ENCODE measurements around the gene ZPBP2. TPM values are rescaled to one million over a fixed set of nuclear protein-coding genes. Genes with fewer than 3 reads are reported as not detected.

The ZPBP2 gene
- total RNA-seq = not detected in 2 replicates

GRCh38 chr17:39867880-39868553 lies at the start of gene ZPBP2:
TSS of gene ZPBP2 (plus strand) at chr17:39868202. CDS start at chr17:39868355, 153 bp downstream.

GRCh38 chr17:39863918-39864746 lies 3.9 kb upstream of the ZPBP2 start, which contains the start of gene IKZF3:
TSS of gene IKZF3 (minus strand) at chr17:39864312. CDS start at chr17:39864126, 186 bp downstream.

Other genes starting within 250 kb of the ZPBP2 start
- 0.13 TPM in 1 of 2 replicates, not detected in the other for gene PPP1R1B, start 241.2 kb upstream of the ZPBP2 start, total RNA-seq
- 69.4 and 80.1 TPM in 2 replicates for gene STARD3, start 231.1 kb upstream of the ZPBP2 start, total RNA-seq
- gene TCAP, start 202.9 kb upstream of the ZPBP2 start, total RNA-seq = 0.16 and 0.25 TPM in 2 replicates
- gene PNMT, start 199.7 kb upstream of the ZPBP2 start, total RNA-seq = 1.4 TPM in 1 of 2 replicates, not detected in the other
- gene PGAP3, start 180.1 kb upstream of the ZPBP2 start, total RNA-seq = 4.9 and 20.9 TPM in 2 replicates
- gene ERBB2, start 168.1 kb upstream of the ZPBP2 start, total RNA-seq = 45.1 and 86.2 TPM in 2 replicates
- 40.1 and 55.7 TPM in 2 replicates for gene MIEN1, start 137.7 kb upstream of the ZPBP2 start, total RNA-seq
- 11.4 and 31.8 TPM in 2 replicates for gene GRB7, start 130.3 kb upstream of the ZPBP2 start, total RNA-seq
- gene IKZF3, start 3.9 kb upstream of the ZPBP2 start, total RNA-seq = not detected in 2 replicates
- gene GSDMB, start 50.4 kb downstream of the ZPBP2 start, total RNA-seq = 0.65 and 1.1 TPM in 2 replicates
- gene ORMDL3, start 59.4 kb downstream of the ZPBP2 start, total RNA-seq = 34.9 and 39.0 TPM in 2 replicates
- 0.13 TPM in 1 of 2 replicates, not detected in the other for gene LRRC3C, start 59.5 kb downstream of the ZPBP2 start, total RNA-seq
- gene GSDMA, start 94.8 kb downstream of the ZPBP2 start, total RNA-seq = not detected in 2 replicates
- 120 and 196 TPM in 2 replicates for gene PSMD3, start 112.6 kb downstream of the ZPBP2 start, total RNA-seq
- gene CSF3, start 147.2 kb downstream of the ZPBP2 start, total RNA-seq = not detected in 2 replicates
- 93.0 and 95.7 TPM in 2 replicates for gene MED24, start 186.2 kb downstream of the ZPBP2 start, total RNA-seq
- gene THRA, start 194.8 kb downstream of the ZPBP2 start, total RNA-seq = 9.5 and 27.9 TPM in 2 replicates
- gene NR1D1, start 232.4 kb downstream of the ZPBP2 start, total RNA-seq = 2.1 and 4.6 TPM in 2 replicates